WTC11 (cell line): Measurements from ENCODE around the gene CTDP1. TPM values are rescaled to one million over a fixed set of nuclear protein-coding genes. Genes with fewer than 3 reads are reported as not detected.

Experiments used
- ATF1 ChIP-seq: sonication (generic); formaldehyde crosslinking; IDR thresholded peaks from 2 replicates; pipeline ENCODE4 v1.8.1; 2023; ENCODE audit warnings: mild to moderate bottlenecking, moderate library complexity, missing genetic modification reagents
- CREB1 ChIP-seq: sonication (generic); formaldehyde crosslinking; IDR thresholded peaks from 2 replicates; pipeline ENCODE4 v1.8.0; 2023; ENCODE audit warnings: mild to moderate bottlenecking, missing genetic modification reagents
- CTCF ChIP-seq: fragments of 200-600 bp; IDR thresholded peaks from 2 replicates; pipeline ENCODE4 v1.8.0; 2022; ENCODE audit warnings: antibody characterized with exemption
- E2F1 ChIP-seq: sonication (generic); formaldehyde crosslinking; IDR thresholded peaks from 2 replicates; pipeline ENCODE4 v1.8.0; 2022; ENCODE audit warnings: mild to moderate bottlenecking, missing genetic modification reagents
- ELF4 ChIP-seq: sonication (generic); formaldehyde crosslinking; IDR thresholded peaks from 2 replicates; pipeline ENCODE4 v1.8.1; 2022; ENCODE audit warnings: low read depth, mild to moderate bottlenecking, moderate library complexity, missing genetic modification reagents
- ESRRA ChIP-seq: sonication (generic); formaldehyde crosslinking; IDR thresholded peaks from 2 replicates; pipeline ENCODE4 v1.8.1; 2022; ENCODE audit warnings: mild to moderate bottlenecking, missing genetic modification reagents, borderline replicate concordance
- ETV6 ChIP-seq: sonication (generic); formaldehyde crosslinking; IDR thresholded peaks from 2 replicates; pipeline ENCODE4 v1.8.1; 2022; ENCODE audit warnings: mild to moderate bottlenecking, missing genetic modification reagents
- FOXK1 ChIP-seq: sonication (generic); formaldehyde crosslinking; IDR thresholded peaks from 2 replicates; pipeline ENCODE4 v1.8.0; 2022; ENCODE audit warnings: mild to moderate bottlenecking, moderate library complexity, missing genetic modification reagents
- FOXP1 ChIP-seq: sonication (generic); formaldehyde crosslinking; IDR thresholded peaks from 2 replicates; pipeline ENCODE4 v1.8.0; 2022; ENCODE audit warnings: missing genetic modification reagents, mild to moderate bottlenecking, moderate library complexity, borderline replicate concordance
- FOXP4 ChIP-seq: sonication (generic); formaldehyde crosslinking; IDR thresholded peaks from 2 replicates; pipeline ENCODE4 v1.8.0; 2022; ENCODE audit warnings: mild to moderate bottlenecking, missing genetic modification reagents
- JUN ChIP-seq: sonication (generic); formaldehyde crosslinking; IDR thresholded peaks from 2 replicates; pipeline ENCODE4 v1.8.0; 2023; ENCODE audit warnings: mild to moderate bottlenecking, missing genetic modification reagents
- NR1H2 ChIP-seq: sonication (generic); formaldehyde crosslinking; IDR thresholded peaks from 2 replicates; pipeline ENCODE4 v1.9.0; 2021; ENCODE audit warnings: mild to moderate bottlenecking, moderate library complexity, missing genetic modification reagents
- RELA ChIP-seq: sonication (generic); formaldehyde crosslinking; IDR thresholded peaks from 2 replicates; pipeline ENCODE4 v1.8.1; 2022; ENCODE audit warnings: missing genetic modification reagents, mild to moderate bottlenecking, borderline replicate concordance
- STAT6 ChIP-seq: sonication (generic); formaldehyde crosslinking; conservative IDR thresholded peaks from 2 replicates; pipeline ENCODE4 v1.8.1; 2023; ENCODE audit warnings: mild to moderate bottlenecking, low read depth, missing genetic modification reagents, moderate library complexity
- TCF7 ChIP-seq: sonication (generic); formaldehyde crosslinking; IDR thresholded peaks from 2 replicates; pipeline ENCODE4 v1.8.0; 2022; ENCODE audit warnings: mild to moderate bottlenecking, low read depth, missing genetic modification reagents, moderate library complexity
- TEAD4 ChIP-seq: sonication (generic); formaldehyde crosslinking; IDR thresholded peaks from 2 replicates; pipeline ENCODE4 v1.8.0; 2022; ENCODE audit warnings: mild to moderate bottlenecking, missing genetic modification reagents
- TP53 ChIP-seq: sonication (generic); formaldehyde crosslinking; IDR thresholded peaks from 2 replicates; pipeline ENCODE4 v1.8.1; 2023; ENCODE audit warnings: mild to moderate bottlenecking, missing genetic modification reagents
- ZNF263 ChIP-seq: sonication (generic); formaldehyde crosslinking; IDR thresholded peaks from 2 replicates; pipeline ENCODE4 v1.8.1; 2022; ENCODE audit warnings: low read depth, mild to moderate bottlenecking, moderate library complexity, missing genetic modification reagents
- total RNA-seq: library from RNA; stranded (reverse); gene quantifications from 3 replicates; pipeline ENCODE4 v1.2.3, GENCODE V29; 2021
- TF ChIP-seq, protein P1 (sequence below): sonication (generic); formaldehyde crosslinking; IDR thresholded peaks from 2 replicates; pipeline ENCODE4 v1.8.1; 2022; ENCODE audit warnings: mild to moderate bottlenecking, moderate library complexity, missing genetic modification reagents
- TF ChIP-seq, protein P2 (sequence below): fragments of 250-450 bp; sonication (Bioruptor Pico); IDR thresholded peaks from 2 replicates; pipeline ENCODE4 v1.9.0; 2021; ENCODE audit warnings: mild to moderate bottlenecking
- TF ChIP-seq, protein P3 (sequence below): sonication (generic); formaldehyde crosslinking; IDR thresholded peaks from 2 replicates; pipeline ENCODE4 v1.8.0; 2023; ENCODE audit warnings: missing genetic modification reagents, mild to moderate bottlenecking, borderline replicate concordance
- TF ChIP-seq, protein P4 (sequence below): sonication (generic); formaldehyde crosslinking; IDR thresholded peaks from 2 replicates; pipeline ENCODE4 v1.8.1; 2022; ENCODE audit warnings: low read depth, mild to moderate bottlenecking, moderate library complexity, missing genetic modification reagents, borderline replicate concordance

The CTDP1 gene
- total RNA-seq, 1 experiment from 2014 or later, result 39.7 TPM

DNA sequence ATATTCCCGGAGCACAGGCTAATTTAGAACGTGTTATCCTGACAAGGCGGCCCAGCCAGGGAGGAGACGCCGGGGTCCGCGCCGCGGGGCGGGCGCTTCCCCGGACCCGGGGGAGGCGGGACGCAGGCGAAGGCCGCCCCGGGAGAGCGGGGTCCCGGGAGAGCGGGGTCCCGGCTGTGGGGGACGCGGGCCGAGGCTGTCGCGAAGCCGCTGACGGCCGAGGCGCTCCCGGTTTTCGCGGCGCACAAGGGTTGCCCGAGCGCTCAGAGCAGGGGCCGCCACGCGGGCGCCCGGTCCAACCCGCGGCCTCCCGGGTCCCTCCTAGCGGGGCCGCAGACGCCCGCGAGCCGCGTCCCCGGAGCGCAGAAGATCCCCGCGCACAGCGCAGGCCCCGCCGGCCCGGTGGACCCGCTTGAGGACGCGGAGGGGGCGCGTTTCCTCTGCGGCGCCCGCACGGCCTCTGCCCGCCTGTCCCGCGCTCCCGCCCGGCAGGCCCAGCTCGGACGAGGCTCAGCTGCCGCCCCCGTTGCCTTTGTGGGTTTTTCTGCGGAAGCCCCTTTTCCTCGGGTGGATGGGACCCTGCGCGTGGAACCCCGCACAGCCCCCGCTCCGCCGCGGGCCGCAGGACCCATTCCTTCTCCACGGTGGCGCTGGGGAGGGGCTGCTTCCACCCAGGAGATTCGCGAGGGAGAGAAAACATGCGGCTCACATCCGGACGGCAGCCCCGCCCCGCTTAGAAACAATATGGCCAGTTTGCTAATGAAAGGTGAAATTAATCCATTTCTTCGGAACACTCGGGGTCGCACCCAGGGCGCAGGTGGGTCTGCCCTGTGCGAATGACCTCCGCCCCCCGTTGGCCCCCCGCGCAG, 108.5 kb downstream of the CTDP1 start (continued):
- TF ChIP-seq FOXP4 (CRISPR knock-in tag) (peak; percentile 85), STAT6 (CRISPR knock-in tag) (0 out of 2 replicates have a peak, but pooled peaks have one; percentile 30), ELF4 (CRISPR knock-in tag) (peak; percentile 84; the same call in 1 of the 2 replicates), CTCF (no peak), FOXP1 (CRISPR knock-in tag) (peak; percentile 80), ZNF263 (peak; percentile 42; the same call in 1 of the 2 replicates), ATF1 (CRISPR knock-in tag) (0 out of 2 replicates have a peak, but pooled peaks have one; percentile 41), NR1H2 (no peak), RELA (CRISPR knock-in tag) (peak; percentile 43; the same call in 1 of the 2 replicates), ETV6 (CRISPR knock-in tag) (peak; percentile 47; the same call in 1 of the 2 replicates), FOXK1 (CRISPR knock-in tag) (0 out of 2 replicates have a peak, but pooled peaks have one; percentile 44), ESRRA (peak; percentile 24; the same call in 1 of the 2 replicates), CREB1 (CRISPR knock-in tag) (0 out of 2 replicates have a peak, but pooled peaks have one; percentile 34), JUN (CRISPR knock-in tag) (peak; percentile 91), TCF7 (CRISPR knock-in tag) (0 out of 2 replicates have a peak, but pooled peaks have one; percentile 36), E2F1 (no peak), TEAD4 (CRISPR knock-in tag) (no peak), TP53 (CRISPR knock-in tag) (peak; percentile 76; the same call in 1 of the 2 replicates)
- TF ChIP-seq, protein P1, sequence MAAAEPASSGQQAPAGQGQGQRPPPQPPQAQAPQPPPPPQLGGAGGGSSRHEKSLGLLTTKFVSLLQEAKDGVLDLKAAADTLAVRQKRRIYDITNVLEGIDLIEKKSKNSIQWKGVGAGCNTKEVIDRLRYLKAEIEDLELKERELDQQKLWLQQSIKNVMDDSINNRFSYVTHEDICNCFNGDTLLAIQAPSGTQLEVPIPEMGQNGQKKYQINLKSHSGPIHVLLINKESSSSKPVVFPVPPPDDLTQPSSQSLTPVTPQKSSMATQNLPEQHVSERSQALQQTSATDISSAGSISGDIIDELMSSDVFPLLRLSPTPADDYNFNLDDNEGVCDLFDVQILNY (CRISPR knock-in tag), result peak; percentile 41; the same call in 1 of the 2 replicates
- TF ChIP-seq, protein P2, sequence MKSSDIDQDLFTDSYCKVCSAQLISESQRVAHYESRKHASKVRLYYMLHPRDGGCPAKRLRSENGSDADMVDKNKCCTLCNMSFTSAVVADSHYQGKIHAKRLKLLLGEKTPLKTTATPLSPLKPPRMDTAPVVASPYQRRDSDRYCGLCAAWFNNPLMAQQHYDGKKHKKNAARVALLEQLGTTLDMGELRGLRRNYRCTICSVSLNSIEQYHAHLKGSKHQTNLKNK (CRISPR knock-in tag), result no peak
- TF ChIP-seq, protein P3, sequence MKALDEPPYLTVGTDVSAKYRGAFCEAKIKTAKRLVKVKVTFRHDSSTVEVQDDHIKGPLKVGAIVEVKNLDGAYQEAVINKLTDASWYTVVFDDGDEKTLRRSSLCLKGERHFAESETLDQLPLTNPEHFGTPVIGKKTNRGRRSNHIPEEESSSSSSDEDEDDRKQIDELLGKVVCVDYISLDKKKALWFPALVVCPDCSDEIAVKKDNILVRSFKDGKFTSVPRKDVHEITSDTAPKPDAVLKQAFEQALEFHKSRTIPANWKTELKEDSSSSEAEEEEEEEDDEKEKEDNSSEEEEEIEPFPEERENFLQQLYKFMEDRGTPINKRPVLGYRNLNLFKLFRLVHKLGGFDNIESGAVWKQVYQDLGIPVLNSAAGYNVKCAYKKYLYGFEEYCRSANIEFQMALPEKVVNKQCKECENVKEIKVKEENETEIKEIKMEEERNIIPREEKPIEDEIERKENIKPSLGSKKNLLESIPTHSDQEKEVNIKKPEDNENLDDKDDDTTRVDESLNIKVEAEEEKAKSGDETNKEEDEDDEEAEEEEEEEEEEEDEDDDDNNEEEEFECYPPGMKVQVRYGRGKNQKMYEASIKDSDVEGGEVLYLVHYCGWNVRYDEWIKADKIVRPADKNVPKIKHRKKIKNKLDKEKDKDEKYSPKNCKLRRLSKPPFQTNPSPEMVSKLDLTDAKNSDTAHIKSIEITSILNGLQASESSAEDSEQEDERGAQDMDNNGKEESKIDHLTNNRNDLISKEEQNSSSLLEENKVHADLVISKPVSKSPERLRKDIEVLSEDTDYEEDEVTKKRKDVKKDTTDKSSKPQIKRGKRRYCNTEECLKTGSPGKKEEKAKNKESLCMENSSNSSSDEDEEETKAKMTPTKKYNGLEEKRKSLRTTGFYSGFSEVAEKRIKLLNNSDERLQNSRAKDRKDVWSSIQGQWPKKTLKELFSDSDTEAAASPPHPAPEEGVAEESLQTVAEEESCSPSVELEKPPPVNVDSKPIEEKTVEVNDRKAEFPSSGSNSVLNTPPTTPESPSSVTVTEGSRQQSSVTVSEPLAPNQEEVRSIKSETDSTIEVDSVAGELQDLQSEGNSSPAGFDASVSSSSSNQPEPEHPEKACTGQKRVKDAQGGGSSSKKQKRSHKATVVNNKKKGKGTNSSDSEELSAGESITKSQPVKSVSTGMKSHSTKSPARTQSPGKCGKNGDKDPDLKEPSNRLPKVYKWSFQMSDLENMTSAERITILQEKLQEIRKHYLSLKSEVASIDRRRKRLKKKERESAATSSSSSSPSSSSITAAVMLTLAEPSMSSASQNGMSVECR (CRISPR knock-in tag), result peak; percentile 82; the same call in 1 of the 2 replicates
- TF ChIP-seq, protein P4, sequence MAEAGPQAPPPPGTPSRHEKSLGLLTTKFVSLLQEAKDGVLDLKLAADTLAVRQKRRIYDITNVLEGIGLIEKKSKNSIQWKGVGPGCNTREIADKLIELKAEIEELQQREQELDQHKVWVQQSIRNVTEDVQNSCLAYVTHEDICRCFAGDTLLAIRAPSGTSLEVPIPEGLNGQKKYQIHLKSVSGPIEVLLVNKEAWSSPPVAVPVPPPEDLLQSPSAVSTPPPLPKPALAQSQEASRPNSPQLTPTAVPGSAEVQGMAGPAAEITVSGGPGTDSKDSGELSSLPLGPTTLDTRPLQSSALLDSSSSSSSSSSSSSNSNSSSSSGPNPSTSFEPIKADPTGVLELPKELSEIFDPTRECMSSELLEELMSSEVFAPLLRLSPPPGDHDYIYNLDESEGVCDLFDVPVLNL (CRISPR knock-in tag), result 0 out of 2 replicates have a peak, but pooled peaks have one; percentile 36
